Kidney epithelial cell (primary cell): ENCODE measurements around the gene INPP5E. TPM values are rescaled to one million over a fixed set of nuclear protein-coding genes. Genes with fewer than 3 reads are reported as not detected.

Experiments
- DNase-seq: peaks from one replicate; pipeline ENCODE4 v3.0.0-alpha.2; 2010; ENCODE audit warnings: low read depth
- H3K27me3 ChIP-seq: 2 replicates; pipeline ENCODE4 v1.6.0; 2011; ENCODE audit warnings: low read length; ENCODE audit not compliant: control insufficient read depth, insufficient read depth
- H3K36me3 ChIP-seq: 2 replicates; pipeline ENCODE4 v1.5.1; 2011; ENCODE audit warnings: low read length; ENCODE audit not compliant: control insufficient read depth, insufficient read depth
- H3K4me3 ChIP-seq: 2 replicates; pipeline ENCODE4 v1.5.1; 2011; ENCODE audit warnings: low read depth, mild to moderate bottlenecking, control low read depth, low read length
- total RNA-seq: library from RNA; depleted of rRNA; stranded (reverse); fragments of >200 nt; gene quantifications from 2 replicates; pipeline ENCODE4 v1.2.3, GENCODE V29; 2015
- TF ChIP-seq, protein P1 (sequence below): IDR thresholded peaks from 2 replicates; pipeline ENCODE4 v1.5.1; 2011; ENCODE audit warnings: mild to moderate bottlenecking, moderate library complexity, low read length, control low read depth, inconsistent platforms; ENCODE audit not compliant: insufficient read depth, poor library complexity, severe bottlenecking

The INPP5E gene
- total RNA-seq, 1 donor from 2014 or later: 14.5 TPM

GRCh38 chr9:136454026-136454796 is 14.6 kb upstream of the INPP5E start:
- DNase-seq: no peak
- Histone ChIP-seq H3K36me3 (peaks cover 2% of the 10 kb centered on the region), H3K4me3 (no peak overlapping the region), H3K27me3 (no peaks in the 10 kb centered on the region)
- TF ChIP-seq, protein P1, sequence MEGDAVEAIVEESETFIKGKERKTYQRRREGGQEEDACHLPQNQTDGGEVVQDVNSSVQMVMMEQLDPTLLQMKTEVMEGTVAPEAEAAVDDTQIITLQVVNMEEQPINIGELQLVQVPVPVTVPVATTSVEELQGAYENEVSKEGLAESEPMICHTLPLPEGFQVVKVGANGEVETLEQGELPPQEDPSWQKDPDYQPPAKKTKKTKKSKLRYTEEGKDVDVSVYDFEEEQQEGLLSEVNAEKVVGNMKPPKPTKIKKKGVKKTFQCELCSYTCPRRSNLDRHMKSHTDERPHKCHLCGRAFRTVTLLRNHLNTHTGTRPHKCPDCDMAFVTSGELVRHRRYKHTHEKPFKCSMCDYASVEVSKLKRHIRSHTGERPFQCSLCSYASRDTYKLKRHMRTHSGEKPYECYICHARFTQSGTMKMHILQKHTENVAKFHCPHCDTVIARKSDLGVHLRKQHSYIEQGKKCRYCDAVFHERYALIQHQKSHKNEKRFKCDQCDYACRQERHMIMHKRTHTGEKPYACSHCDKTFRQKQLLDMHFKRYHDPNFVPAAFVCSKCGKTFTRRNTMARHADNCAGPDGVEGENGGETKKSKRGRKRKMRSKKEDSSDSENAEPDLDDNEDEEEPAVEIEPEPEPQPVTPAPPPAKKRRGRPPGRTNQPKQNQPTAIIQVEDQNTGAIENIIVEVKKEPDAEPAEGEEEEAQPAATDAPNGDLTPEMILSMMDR: no peak

DNA sequence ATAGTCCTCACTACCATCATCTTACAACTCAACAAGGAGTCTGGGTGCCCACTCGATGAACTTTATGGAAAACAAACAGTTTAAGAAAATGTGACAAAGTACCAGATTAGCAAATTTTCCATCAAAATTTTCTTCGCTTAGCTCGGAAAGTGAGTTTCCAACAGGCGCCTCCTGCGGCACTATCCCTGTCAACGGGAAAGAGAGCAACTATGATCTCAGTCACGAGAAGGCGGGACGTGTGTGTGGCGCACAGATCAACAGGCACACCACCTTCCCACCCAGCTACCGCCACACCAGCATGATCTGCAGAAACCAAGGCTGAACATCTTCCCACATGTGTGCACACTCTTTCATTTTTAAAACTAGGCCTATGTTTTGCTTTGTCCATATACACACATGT is 13.7 kb upstream of the INPP5E start:
- no peak for DNase-seq
- TF ChIP-seq, protein P1: no peak
- H3K4me3 ChIP-seq: no peak overlapping the region
- peaks cover 2% of the 10 kb centered on the region for H3K36me3 ChIP-seq
- H3K27me3 ChIP-seq: no peaks in the 10 kb centered on the region

DNA sequence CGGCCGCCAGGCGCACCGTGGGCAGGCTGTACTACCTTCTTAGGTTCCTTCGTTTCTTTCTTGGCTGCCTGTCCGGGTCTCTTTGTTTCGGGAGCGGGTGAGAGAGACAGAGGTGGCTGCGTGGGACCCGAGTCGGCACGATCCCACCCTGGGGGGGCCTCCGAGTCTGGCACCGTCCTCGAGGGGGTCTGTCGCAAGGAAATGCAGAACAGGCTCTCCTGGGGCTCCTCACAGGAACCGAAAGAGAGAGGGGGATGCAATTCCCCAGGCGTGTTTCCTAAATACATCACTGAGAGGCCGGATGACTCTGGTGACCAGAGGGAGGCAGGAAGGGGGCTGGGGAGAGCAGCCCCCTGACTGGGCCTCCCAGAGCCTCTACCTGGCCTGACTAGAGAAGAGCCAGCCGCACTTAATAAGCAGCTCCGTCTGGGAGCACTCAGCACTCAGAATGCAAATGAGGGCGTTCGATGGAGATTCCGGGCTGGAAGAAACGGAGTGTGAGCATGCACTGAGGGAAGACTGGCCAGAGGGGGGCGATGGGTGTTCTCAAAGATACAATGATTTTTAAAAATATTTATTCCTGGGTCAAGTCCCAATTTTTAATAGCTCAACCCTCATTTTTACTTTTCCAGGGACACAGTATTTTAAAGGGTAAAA is 11.7 kb upstream of the INPP5E start:
- H3K36me3 ChIP-seq: peaks cover 6% of the 10 kb centered on the region

DNA sequence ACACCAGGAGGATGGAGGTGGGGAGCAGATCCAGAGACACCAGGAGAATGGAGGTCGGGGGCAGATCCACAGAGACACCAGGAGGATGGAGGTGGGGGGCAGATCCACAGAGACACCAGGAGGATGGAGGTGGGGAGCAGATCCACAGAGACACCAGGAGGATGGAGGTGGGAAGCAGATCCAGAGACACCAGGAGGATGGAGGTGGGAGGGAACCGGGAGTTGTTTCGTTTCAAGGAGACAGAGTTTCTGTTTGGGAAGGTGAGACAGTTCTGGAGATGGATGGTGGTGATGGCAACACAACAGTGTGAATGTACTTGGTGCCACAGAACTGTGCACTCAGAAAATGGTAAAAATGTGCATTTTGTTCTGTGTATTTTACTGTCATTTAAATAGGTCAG is 9.0 kb upstream of the INPP5E start:
- no peak for DNase-seq
- Histone ChIP-seq H3K4me3 (no peak overlapping the region), H3K36me3 (peaks cover 4% of the 10 kb centered on the region), H3K27me3 (no peaks in the 10 kb centered on the region)
- TF ChIP-seq, protein P1: no peak

More for the DNA sequence above, 11.7 kb upstream of the INPP5E start:
- Histone ChIP-seq H3K4me3 (no peak overlapping the region), H3K27me3 (no peaks in the 10 kb centered on the region)
- TF ChIP-seq, protein P1: no peak
- DNase-seq: no peak

GRCh38 chr9:136447173-136447778 is 7.6 kb upstream of the INPP5E start:
- no peak for DNase-seq
- H3K36me3 ChIP-seq: peaks cover 4% of the 10 kb centered on the region

More at GRCh38 chr9:136447173-136447778, 7.6 kb upstream of the INPP5E start:
- TF ChIP-seq, protein P1: no peak
- Histone ChIP-seq H3K4me3 (no peak overlapping the region), H3K27me3 (no peaks in the 10 kb centered on the region)
